T47D (cell line): ENCODE measurements around the gene ACOT4.
"Not testable (repeated sequence)": the region's sequence is repeated elsewhere in the genome, so short reads cannot be mapped to it uniquely, and the experiment has no call there.

Experiments
- DNase-seq, 2 experiments: peaks; one replicate each; pipeline versions ENCODE4 v3.0.0 to v3.0.0-alpha.2; 2011 to 2012; ENCODE audit warnings: low read depth in 1 of 2, low spot score in 1 of 2
- JUND ChIP-seq: IDR thresholded peaks from 2 replicates; pipeline ENCODE4 v1.6.1; 2012; ENCODE audit warnings: low read depth
- in situ Hi-C: cut with HindIII; loops from 2 replicates; pipeline ENCODE4 v1.10.0; 2016; ENCODE audit warnings: low sequenced_read_pairs, low pct_unique_long_range_greater_than_20kb

The ACOT4 gene, protein sequence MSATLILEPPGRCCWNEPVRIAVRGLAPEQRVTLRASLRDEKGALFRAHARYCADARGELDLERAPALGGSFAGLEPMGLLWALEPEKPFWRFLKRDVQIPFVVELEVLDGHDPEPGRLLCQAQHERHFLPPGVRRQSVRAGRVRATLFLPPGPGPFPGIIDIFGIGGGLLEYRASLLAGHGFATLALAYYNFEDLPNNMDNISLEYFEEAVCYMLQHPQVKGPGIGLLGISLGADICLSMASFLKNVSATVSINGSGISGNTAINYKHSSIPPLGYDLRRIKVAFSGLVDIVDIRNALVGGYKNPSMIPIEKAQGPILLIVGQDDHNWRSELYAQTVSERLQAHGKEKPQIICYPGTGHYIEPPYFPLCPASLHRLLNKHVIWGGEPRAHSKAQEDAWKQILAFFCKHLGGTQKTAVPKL

DNA sequence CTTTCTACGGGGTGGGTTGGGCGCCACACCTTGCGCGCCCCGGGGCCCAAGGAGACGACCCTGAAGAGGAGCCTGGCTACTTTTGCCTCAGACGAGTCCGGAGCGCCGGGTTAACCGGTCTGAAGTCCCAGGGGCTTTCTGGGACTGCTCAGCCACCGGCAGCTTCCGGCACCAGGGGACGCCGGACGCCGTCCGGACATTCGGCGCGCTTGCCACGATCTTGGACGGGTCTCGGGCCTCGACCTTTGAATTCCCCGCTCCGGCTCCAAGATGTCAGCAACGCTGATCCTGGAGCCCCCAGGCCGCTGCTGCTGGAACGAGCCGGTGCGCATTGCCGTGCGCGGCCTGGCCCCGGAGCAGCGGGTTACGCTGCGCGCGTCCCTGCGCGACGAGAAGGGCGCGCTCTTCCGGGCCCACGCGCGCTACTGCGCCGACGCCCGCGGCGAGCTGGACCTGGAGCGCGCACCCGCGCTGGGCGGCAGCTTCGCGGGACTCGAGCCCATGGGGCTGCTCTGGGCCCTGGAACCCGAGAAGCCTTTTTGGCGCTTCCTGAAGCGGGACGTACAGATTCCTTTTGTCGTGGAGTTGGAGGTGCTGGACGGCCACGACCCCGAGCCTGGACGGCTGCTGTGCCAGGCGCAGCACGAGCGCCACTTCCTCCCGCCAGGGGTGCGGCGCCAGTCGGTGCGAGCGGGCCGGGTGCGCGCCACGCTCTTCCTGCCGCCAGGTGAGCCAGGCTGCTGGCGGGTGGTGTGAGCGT lies at the start of gene ACOT4:
Gene ACOT4 (plus strand): TSS at position 184 of the 760 bp plus-strand sequence. CDS start 87 bp downstream, at position 271.
- in situ Hi-C loops, result no loop called here
- peak; percentile 84 to 88 for DNase-seq
- TF ChIP-seq JUND, result no peak

DNA sequence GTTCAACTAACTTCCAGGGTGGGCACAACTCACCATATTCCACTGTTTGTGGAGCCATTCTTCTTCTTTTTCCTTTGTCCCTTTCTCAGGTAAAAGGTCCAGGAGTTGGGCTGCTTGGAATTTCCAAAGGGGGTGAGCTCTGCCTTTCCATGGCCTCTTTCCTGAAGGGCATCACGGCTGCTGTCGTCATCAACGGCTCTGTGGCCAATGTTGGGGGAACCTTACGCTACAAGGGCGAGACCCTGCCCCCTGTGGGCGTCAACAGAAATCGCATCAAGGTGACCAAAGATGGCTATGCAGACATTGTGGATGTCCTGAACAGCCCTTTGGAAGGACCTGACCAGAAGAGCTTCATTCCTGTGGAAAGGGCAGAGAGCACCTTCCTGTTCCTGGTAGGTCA lies 48.7 kb upstream of the ACOT4 start:
- in situ Hi-C loops, result not testable (repeated sequence)
- DNase-seq, result peak in 1 of 2 experiments; percentile 87

DNA sequence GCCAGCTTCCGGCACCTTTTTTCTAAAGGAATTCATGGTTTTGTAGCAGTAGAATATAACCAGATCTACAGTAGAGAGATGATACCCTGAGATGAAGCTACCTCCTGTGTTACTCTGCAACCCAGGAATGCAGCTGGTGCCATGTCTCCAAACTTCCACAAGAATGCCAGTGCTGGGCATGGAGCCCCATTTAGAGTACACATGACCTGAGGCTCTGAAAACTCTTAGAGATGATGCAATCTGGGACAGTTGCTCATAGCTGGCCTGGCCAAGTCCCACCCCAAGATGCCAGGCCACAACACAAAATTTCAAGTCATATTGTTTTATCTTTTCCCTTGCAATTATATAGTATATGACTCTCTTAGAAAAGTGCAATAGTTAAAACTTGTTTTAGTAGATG lies 46.3 kb upstream of the ACOT4 start:
- DNase-seq, in situ Hi-C loops: not testable (repeated sequence)

DNA sequence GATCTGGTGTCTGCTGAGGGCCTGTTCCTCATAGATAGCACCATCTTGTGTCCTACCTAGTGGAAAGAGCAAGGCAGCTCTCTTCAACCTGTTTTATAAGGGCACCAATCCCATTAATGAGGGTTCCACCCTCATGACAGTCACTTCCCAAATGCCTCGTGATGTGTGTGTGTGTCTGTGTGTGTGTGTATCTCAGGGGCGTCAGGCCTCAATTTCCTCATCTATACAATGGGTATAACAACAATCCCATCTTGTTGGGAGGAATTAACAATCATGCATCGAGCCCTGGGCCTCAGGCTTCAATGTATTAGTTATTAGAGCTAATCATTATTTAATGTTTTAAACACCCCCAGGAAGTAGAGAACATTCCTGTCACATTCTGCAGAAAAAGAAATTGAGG lies 42.6 kb upstream of the ACOT4 start:
- in situ Hi-C loops, DNase-seq: not testable (repeated sequence)

DNA sequence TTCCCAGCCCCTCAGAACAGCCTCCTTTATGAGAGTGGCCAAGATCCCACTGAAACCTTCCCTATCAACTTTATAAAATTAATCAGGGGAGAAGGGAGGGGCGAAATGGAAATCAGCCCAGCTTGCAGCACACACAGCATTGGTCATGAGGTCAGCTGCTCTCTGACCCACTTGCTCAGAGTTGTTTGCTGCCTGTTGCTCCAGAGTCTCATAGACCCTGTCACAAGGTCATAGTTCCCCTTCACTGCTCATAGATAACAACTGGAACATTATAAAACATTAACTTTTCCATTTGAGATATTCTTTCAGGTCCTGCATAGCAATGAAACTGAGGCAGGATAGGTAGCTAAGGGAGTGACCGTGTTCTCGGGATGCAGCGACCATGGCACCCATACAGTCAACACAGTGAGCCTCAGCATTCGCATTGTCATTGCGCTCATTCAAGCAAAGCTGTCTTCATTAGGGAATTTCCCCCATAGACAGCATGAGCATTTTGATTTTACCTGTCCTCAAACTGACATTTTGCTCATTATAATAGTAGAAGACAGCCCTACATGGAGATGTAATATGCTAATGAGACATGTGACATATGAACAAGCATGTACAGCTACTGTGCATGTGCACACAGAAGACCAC lies 41.7 kb upstream of the ACOT4 start:
- in situ Hi-C loops, DNase-seq: not testable (repeated sequence)

DNA sequence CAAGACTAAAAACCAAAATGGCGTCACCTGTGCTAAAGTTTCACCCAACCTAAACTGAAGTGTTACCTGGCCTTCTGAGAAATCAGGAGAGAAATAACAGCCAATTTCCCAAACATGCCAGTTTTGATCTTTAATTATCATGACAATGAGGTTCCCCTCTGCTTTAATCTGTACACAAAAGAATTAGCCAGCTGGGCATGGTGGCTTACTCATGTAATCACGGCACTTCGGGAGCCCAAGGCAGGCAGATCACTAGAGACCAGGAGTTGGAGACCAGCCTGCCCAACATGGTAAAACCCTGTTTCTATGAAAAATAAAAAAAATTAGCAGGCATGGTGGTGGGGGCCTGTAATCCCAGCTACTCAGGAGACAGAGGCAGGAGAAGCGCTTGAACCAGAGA lies 37.8 kb upstream of the ACOT4 start:
- no peak for TF ChIP-seq JUND
- DNase-seq, result no peak
- in situ Hi-C loops, result no loop called here

DNA sequence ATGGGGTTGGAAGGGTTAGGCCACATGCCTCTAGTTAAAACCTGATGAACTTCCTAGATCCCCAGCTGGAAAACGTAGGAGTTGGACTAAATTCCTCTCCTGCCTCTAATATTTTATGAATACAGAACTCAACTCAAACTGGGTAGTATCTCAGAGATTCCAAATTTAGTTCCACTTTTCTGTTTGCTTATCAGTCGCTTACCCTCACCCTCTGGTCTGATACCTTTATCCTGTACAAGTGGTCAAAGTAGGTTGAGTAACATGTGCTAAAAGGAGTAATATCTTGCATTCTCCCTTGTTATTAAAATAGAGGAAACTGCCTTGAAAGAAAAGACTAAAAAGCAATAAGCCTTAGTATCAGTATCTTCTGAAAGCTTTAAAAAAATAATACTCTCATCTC lies 34.5 kb upstream of the ACOT4 start:
- DNase-seq, in situ Hi-C loops: not testable (repeated sequence)

DNA sequence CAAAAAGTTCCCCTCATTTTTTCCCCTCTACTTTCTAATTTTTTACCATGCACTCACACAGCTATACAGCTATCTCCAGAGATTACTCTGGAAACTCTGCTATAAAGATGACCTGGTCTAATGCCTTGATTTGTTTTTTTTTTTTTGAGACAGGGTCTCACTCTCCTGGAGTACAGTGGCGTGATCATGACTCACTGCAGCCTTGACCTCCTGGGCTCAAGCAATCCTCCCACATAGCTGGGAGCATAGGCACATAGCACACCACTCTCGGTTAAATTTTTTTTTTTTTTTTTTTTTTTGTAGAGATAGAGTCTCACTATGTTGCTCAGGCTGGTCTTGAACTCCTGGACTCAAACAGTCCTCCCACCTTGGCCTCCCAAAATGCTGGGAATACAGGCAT lies 33.4 kb upstream of the ACOT4 start:
- in situ Hi-C loops, DNase-seq: not testable (repeated sequence)

DNA sequence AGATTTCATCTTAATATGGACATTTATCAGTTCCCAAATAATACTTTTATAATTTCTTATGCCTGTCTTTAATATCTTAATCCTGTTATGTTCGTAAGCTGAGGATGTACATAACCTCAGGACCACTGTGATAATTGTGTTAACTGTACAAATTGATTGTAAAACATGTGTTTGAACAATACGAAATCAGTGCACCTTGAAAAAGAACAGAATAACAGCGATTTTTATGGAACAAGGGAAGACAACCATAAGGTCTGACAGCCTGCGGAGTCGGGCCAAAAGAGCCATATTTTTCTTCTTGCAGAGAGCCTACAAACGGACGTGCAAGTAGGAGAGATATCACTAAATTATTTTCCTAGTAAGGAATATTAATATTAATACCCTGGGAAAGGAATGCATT lies 29.4 kb upstream of the ACOT4 start:
- in situ Hi-C loops, DNase-seq: not testable (repeated sequence)

DNA sequence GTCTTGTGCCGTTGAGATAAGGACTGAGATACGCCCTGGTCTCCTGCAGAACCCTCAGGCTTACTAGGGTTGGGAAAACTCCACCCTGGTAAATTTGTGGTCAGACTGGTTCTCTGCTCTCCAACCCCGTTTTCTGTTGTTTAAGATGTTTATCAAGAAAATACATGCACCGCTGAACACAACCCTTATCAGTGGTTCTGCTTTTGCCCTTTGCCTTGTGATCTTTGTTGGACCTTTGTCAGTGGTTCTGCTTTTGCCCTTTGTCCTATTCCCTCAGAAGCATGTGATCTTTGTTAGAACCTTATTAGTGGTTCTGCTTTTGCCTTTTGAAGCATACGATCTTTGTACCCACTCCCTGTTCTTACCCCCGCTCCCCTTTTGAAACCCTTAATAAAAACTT lies 29.0 kb upstream of the ACOT4 start:
- in situ Hi-C loops, DNase-seq: not testable (repeated sequence)

DNA sequence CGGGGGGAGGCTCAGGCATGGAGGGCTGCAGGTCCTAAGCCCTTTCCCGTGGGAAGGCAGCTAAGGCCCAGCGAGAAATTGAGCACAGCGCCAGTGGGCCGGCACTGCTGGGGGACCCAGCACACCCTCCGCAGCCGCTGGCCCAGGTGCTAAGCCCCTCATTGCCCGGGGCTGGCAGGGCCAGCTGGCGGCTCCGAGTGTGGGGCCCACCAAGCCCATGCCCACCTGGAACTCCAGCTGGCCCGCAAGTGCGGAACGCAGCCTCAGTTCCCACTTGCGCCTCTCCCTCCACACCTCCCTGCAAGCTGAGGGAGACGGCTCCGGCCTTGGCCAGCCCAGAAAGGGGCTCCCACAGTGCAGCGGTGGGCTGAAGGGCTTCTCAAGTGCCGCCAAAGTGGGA lies 25.2 kb upstream of the ACOT4 start:
- DNase-seq, in situ Hi-C loops: not testable (repeated sequence)

DNA sequence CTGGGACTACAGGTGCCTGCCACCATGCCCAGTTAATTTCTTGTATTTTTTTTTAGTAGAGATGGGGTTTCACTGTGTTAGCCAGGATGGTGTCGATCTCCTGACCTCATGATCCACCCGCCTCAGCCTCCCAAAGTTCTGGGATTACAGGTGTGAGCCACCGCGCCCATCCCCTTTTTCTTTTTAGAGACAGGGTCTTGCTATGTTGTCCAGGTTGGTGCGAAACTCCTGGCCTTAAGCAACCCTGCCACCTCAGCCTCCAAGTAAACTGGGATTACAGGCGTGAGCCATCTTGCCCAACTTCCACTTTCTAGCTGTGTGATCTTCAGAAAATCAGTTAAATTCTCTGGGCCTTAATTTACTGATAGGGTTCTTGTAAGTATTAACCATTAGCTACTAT lies 24.7 kb upstream of the ACOT4 start:
- in situ Hi-C loops, DNase-seq: not testable (repeated sequence)

DNA sequence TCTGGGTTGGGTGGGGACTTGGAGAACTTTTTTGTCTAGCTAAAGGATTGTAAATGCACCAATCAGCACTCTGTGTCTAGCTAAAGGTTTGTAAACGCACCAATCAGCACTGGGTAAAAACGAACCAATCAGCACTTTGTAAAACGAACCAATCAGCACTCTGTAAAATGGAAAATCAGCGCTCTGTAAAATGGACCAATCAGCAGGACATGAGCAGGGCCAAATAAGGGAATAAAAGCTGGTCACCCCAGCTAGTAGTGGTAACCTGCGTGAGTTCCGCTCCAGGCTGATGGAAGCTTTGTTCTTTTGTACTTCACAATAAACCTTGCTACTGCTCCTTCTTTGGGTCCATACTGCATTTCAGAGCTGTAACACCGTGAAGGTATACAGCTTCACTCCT lies 24.3 kb upstream of the ACOT4 start:
- DNase-seq, result no peak
- in situ Hi-C loops, result no loop called here
- no peak for TF ChIP-seq JUND
